ENCODE results near the gene MRFAP1L1. TPM values are rescaled to one million over a fixed set of nuclear protein-coding genes. Genes with fewer than 3 reads are reported as not detected.

MRFAP1L1 gene
- polyA plus RNA-seq, 1 donor (not counting 4 experiments of a cell fraction or from before 2014, with no cell fraction given) = 77.9 TPM

GRCh38 chr4:6680372-6681034, 29.2 kb downstream of the MRFAP1L1 start:
- no peak for FAIRE-seq
- H3K9ac ChIP-seq (ENCODE audit: control insufficient read depth, extremely low read depth, insufficient read depth, low read length) = no peak overlapping the region
- dilution Hi-C loops (cut with MboI; ENCODE audit: extremely low pct_ligation_motif_present, low sequenced_read_pairs) = no loop called here

GRCh38 chr4:6676722-6677558, 32.7 kb downstream of the MRFAP1L1 start:
- no peak for DNase-seq (ENCODE audit: low read depth, low spot score)
- H3K27ac ChIP-seq (ENCODE audit: control insufficient read depth, insufficient read depth, low read length) = no peak overlapping the region
- H3K36me3 ChIP-seq (ENCODE audit: control insufficient read depth in 2 of 2, extremely low read depth in 1 of 2, insufficient read depth in 2 of 2, low read length in 2 of 2) = peaks cover 5 to 13% of the 10 kb centered on the region in 2 experiments
- H3K27me3 ChIP-seq (ENCODE audit: control insufficient read depth, extremely low read depth, insufficient read depth, low read length) = no peaks in the 10 kb centered on the region
- H3K4me3 ChIP-seq (ENCODE audit: control insufficient read depth in 2 of 3, extremely low read depth in 1 of 3, insufficient read depth in 2 of 3, low read depth in 1 of 3, low read length in 3 of 3) = no peak overlapping the region
- dilution Hi-C loops (cut with MboI; ENCODE audit: extremely low pct_ligation_motif_present, low sequenced_read_pairs) = no loop called here
- peak overlapping the region; percentile 28 for H3K4me2 ChIP-seq (ENCODE audit: control insufficient read depth, extremely low read depth, insufficient read depth, low read depth, low read length)
- TF ChIP-seq CTCF (optimal IDR thresholded peaks at IDR 0.05 in 1 of 3, IDR thresholded peaks at IDR 0.05 in 1 of 3, conservative IDR thresholded peaks at IDR 0.05 in 1 of 3; ENCODE audit: extremely low read depth in 1 of 3, insufficient read depth in 2 of 3, low read length in 3 of 3) (no peak), EZH2 (IDR thresholded peaks at IDR 0.05; ENCODE audit: low read length) (no peak)
- peaks cover 4% of the 10 kb centered on the region for H4K20me1 ChIP-seq (ENCODE audit: control insufficient read depth, extremely low read depth, insufficient read depth, low read length)
- no peak overlapping the region for H3K9ac ChIP-seq (ENCODE audit: control insufficient read depth, extremely low read depth, insufficient read depth, low read length)
- no peak overlapping the region for H2AFZ ChIP-seq (ENCODE audit: control insufficient read depth, low read length)
- H3K79me2 ChIP-seq (ENCODE audit: control insufficient read depth, insufficient read depth, low read length) = peaks cover 24% of the 10 kb centered on the region
- no peaks in the 10 kb centered on the region for H3K9me1 ChIP-seq (ENCODE audit: control insufficient read depth, extremely low read depth, insufficient read depth, low read length)
- H3K9me3 ChIP-seq (ENCODE audit: control insufficient read depth, low read depth, low read length) = no peaks in the 10 kb centered on the region
- no peak for FAIRE-seq
- H3K4me1 ChIP-seq (ENCODE audit: control insufficient read depth, extremely low read depth, insufficient read depth, low read length) = peaks cover 21% of the 10 kb centered on the region

More at GRCh38 chr4:6680372-6681034, 29.2 kb downstream of the MRFAP1L1 start:
- peaks cover 13% of the 10 kb centered on the region for H3K4me1 ChIP-seq (ENCODE audit: control insufficient read depth, extremely low read depth, insufficient read depth, low read length)
- H3K4me3 ChIP-seq (ENCODE audit: control insufficient read depth in 2 of 3, extremely low read depth in 1 of 3, insufficient read depth in 2 of 3, low read depth in 1 of 3, low read length in 3 of 3) = no peak overlapping the region
- no peaks in the 10 kb centered on the region for H3K27me3 ChIP-seq (ENCODE audit: control insufficient read depth, extremely low read depth, insufficient read depth, low read length)
- H3K9me1 ChIP-seq (ENCODE audit: control insufficient read depth, extremely low read depth, insufficient read depth, low read length) = no peaks in the 10 kb centered on the region
- no peak overlapping the region for H3K4me2 ChIP-seq (ENCODE audit: control insufficient read depth, extremely low read depth, insufficient read depth, low read depth, low read length)
- H3K27ac ChIP-seq (ENCODE audit: control insufficient read depth, insufficient read depth, low read length) = no peak overlapping the region
- no peak overlapping the region for H2AFZ ChIP-seq (ENCODE audit: control insufficient read depth, low read length)
- peaks cover 2 to 9% of the 10 kb centered on the region in 2 experiments for H3K36me3 ChIP-seq (ENCODE audit: control insufficient read depth in 2 of 2, extremely low read depth in 1 of 2, insufficient read depth in 2 of 2, low read length in 2 of 2)
- peaks cover 2% of the 10 kb centered on the region for H4K20me1 ChIP-seq (ENCODE audit: control insufficient read depth, extremely low read depth, insufficient read depth, low read length)
- H3K9me3 ChIP-seq (ENCODE audit: control insufficient read depth, low read depth, low read length) = no peaks in the 10 kb centered on the region
- peaks cover 16% of the 10 kb centered on the region for H3K79me2 ChIP-seq (ENCODE audit: control insufficient read depth, insufficient read depth, low read length)
- DNase-seq (ENCODE audit: low read depth, low spot score) = no peak
- TF ChIP-seq EZH2 (IDR thresholded peaks at IDR 0.05; ENCODE audit: low read length) (no peak), CTCF (optimal IDR thresholded peaks at IDR 0.05 in 1 of 3, IDR thresholded peaks at IDR 0.05 in 1 of 3, conservative IDR thresholded peaks at IDR 0.05 in 1 of 3; ENCODE audit: extremely low read depth in 1 of 3, insufficient read depth in 2 of 3, low read length in 3 of 3) (peak in 1 of 3 experiments; percentile 31)

Measured in keratinocyte (primary cell).